ENCODE data around the gene SBNO1. TPM values are rescaled to one million over a fixed set of nuclear protein-coding genes. Genes with fewer than 3 reads are reported as not detected.
"Not testable (repeated sequence)": the region's sequence is repeated elsewhere in the genome, so short reads cannot be mapped to it uniquely, and the experiment has no call there.

Gene SBNO1
- 10 to 100 TPM; 38.1 to 41.8 TPM for total RNA-seq

GRCh38 chr12:123364532-123365024 is at the start of gene SBNO1:
Gene SBNO1, minus strand, starts transcription at chr12:123364847. Its CDS starts 14,406 bp downstream, at chr12:123350441.
- Mint-ChIP-seq H3K27me3 (no peaks in the 10 kb centered on the region), H3K9me3 (no peaks in the 10 kb centered on the region), H3K4me3 (peak within 1 kb of the TSS; percentile 83), H3K27ac (peak within 1 kb of the TSS; percentile 93), H3K4me1 (peaks cover 10% of the 10 kb centered on the region), H3K36me3 (ENCODE audit: low read depth) (no peaks in the 10 kb centered on the region)
- ChIA-PET CTCF (interaction anchor here (0.7 to 3.3 kb wide), 20 partner anchors 8 to 168 kb away, joined by 3 to 28 read pairs (median 4); partner anchors contain the start of genes KMT5A and SNRNP35), POLR2A (interaction anchor here (1.7 kb wide), 1 partner anchor 19 kb away, joined by 11 read pairs; the partner anchor contains the start of gene KMT5A)
- DNase-seq = peak; percentile 91

DNA sequence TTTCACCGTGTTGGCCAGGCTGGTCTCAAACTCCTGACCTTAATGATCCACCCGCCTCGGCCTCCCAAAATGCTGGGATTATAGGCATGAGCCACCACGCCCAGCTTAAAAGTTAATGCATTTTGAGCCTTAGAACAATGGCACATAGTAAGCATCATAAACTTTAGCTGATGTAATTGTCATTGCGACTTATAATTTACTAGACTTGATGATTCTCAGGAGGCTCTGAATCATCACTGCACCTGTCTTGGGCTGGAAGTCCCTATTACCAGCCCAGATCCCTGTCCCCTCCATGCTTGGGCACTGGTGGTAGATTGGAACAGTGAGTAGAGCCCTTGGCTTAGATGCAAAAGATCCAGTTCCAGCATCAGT is 45.4 kb upstream of the SBNO1 start:
- ChIA-PET POLR2A (no interaction called here), CTCF (interaction anchor here (0.6 kb wide), 1 partner anchor 224 kb away, joined by 3 read pairs; no protein-coding TSS in a partner anchor)
- no peaks in the 10 kb centered on the region for H3K27me3 Mint-ChIP-seq
- H3K4me1 Mint-ChIP-seq = peaks cover 2% of the 10 kb centered on the region
- DNase-seq = no peak
- H3K27ac Mint-ChIP-seq = no peak overlapping the region
- H3K36me3 Mint-ChIP-seq (ENCODE audit: low read depth) = peaks cover 34% of the 10 kb centered on the region
- no peaks in the 10 kb centered on the region for H3K9me3 Mint-ChIP-seq
- H3K4me3 Mint-ChIP-seq = no peak overlapping the region

DNA sequence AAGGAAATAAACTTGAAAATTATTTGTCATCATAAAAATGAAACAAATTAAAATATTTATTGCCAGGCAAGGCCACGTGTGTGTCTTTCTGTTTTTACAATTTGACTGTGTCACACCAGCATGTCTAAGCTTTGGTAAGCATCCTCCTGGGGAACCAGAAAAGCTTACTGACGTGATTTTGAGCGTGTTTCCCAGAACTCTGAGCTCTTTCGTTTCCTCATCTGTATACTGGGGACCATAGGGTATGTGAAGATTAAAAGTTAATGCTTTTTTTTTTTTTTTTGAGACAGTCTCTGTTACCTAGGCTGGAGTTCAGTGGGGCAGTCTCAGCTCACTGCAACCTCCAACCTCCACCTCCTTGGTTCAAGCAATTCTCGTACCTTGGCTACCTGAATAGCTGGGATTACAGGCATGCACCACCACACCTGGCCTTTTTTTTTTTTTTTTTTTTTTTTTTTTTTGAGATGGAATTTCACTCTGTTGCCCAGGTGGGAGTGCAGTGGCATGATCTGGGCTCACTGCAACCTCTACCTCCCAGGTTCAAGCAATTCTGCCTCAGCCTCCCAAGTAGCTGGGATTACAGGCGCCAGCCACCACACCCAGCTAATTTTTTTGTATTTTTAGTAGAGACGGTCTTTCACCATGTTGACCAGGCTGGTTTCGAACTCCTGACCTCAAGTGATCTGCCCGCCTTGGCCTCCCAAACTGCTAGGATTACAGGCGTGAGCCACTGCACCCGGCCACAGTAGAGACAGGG is 44.8 kb upstream of the SBNO1 start:
- CTCF ChIA-PET = interaction anchor here (0.6 to 1.2 kb wide), 3 partner anchors 11 to 21 kb away, joined by 3 to 6 read pairs (median 3); no protein-coding TSS in a partner anchor
- H3K27me3 Mint-ChIP-seq, H3K4me1 Mint-ChIP-seq, H3K4me3 Mint-ChIP-seq, H3K9me3 Mint-ChIP-seq, POLR2A ChIA-PET, H3K27ac Mint-ChIP-seq, DNase-seq: not testable (repeated sequence)
- peaks cover 37% of the 10 kb centered on the region for H3K36me3 Mint-ChIP-seq (ENCODE audit: low read depth)

DNA sequence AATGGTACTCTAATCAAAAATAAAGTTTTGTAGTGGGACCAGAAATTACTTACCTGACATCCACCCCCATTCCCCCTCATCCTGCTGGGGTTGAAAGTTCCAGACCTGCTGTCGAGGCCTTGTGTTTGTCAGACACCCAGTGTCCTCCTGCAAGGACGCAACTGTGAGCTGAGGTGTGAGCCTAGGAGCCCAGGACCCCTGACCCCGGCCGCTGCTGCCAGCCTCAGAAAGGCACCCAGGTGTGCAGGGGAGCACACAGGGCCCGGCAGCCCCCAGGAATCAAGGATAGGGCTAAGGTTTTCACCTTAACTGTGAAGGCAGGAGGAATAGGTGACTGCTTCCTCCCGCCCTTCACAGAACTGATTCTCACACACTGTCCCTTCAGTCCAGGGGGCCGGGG is 44.0 kb upstream of the SBNO1 start:
- CTCF ChIA-PET = interaction anchor here (0.6 to 1.2 kb wide), 3 partner anchors 12 to 20 kb away, joined by 3 to 6 read pairs (median 3); no protein-coding TSS in a partner anchor
- H3K4me3 Mint-ChIP-seq, H3K9me3 Mint-ChIP-seq, H3K4me1 Mint-ChIP-seq, POLR2A ChIA-PET, DNase-seq, H3K27ac Mint-ChIP-seq, H3K27me3 Mint-ChIP-seq: not testable (repeated sequence)
- H3K36me3 Mint-ChIP-seq (ENCODE audit: low read depth) = peaks cover 41% of the 10 kb centered on the region

- peaks cover 43% of the 10 kb centered on the region for H3K36me3 Mint-ChIP-seq (ENCODE audit: low read depth)
- H3K4me1 Mint-ChIP-seq, H3K27ac Mint-ChIP-seq, H3K4me3 Mint-ChIP-seq, POLR2A ChIA-PET, H3K27me3 Mint-ChIP-seq, DNase-seq, H3K9me3 Mint-ChIP-seq, CTCF ChIA-PET: not testable (repeated sequence)
Measured at GRCh38 chr12:123407934-123408333, 43.3 kb upstream of the SBNO1 start.

DNA sequence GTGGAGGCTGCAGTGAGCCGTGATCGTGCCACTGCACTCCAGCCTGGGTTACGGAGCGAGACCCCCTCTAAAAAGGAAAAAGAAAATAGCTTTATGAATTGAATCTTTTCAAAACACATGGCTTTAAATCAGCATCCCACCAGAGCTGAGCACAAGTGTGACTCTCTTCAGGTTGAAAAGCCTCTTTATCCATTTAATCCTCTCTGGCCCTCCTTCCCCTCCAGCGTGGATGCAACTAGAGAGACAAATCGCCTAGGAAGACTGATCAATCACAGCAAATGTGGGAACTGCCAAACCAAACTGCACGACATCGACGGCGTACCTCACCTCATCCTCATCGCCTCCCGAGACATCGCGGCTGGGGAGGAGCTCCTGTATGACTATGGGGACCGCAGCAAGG is 42.6 kb upstream of the SBNO1 start:
- H3K27ac Mint-ChIP-seq, H3K4me1 Mint-ChIP-seq, H3K27me3 Mint-ChIP-seq, DNase-seq, POLR2A ChIA-PET, H3K4me3 Mint-ChIP-seq, H3K9me3 Mint-ChIP-seq: not testable (repeated sequence)
- peaks cover 45% of the 10 kb centered on the region for H3K36me3 Mint-ChIP-seq (ENCODE audit: low read depth)
- CTCF ChIA-PET = interaction anchor here (0.6 to 1.0 kb wide), 2 partner anchors 10 to 12 kb away, joined by 3 read pairs; no protein-coding TSS in a partner anchor

GRCh38 chr12:123404581-123404980 is 39.9 kb upstream of the SBNO1 start:
- ChIA-PET POLR2A (no interaction called here), CTCF (interaction anchor here (0.6 to 1.7 kb wide), 4 partner anchors 10 to 1655 kb away, joined by 3 to 4 read pairs (median 3); no protein-coding TSS in a partner anchor)
- no peak for DNase-seq
- Mint-ChIP-seq H3K27ac (no peak overlapping the region), H3K4me1 (no peaks in the 10 kb centered on the region), H3K4me3 (no peak overlapping the region), H3K9me3 (no peaks in the 10 kb centered on the region), H3K27me3 (no peaks in the 10 kb centered on the region), H3K36me3 (ENCODE audit: low read depth) (peaks cover 37% of the 10 kb centered on the region)

DNA sequence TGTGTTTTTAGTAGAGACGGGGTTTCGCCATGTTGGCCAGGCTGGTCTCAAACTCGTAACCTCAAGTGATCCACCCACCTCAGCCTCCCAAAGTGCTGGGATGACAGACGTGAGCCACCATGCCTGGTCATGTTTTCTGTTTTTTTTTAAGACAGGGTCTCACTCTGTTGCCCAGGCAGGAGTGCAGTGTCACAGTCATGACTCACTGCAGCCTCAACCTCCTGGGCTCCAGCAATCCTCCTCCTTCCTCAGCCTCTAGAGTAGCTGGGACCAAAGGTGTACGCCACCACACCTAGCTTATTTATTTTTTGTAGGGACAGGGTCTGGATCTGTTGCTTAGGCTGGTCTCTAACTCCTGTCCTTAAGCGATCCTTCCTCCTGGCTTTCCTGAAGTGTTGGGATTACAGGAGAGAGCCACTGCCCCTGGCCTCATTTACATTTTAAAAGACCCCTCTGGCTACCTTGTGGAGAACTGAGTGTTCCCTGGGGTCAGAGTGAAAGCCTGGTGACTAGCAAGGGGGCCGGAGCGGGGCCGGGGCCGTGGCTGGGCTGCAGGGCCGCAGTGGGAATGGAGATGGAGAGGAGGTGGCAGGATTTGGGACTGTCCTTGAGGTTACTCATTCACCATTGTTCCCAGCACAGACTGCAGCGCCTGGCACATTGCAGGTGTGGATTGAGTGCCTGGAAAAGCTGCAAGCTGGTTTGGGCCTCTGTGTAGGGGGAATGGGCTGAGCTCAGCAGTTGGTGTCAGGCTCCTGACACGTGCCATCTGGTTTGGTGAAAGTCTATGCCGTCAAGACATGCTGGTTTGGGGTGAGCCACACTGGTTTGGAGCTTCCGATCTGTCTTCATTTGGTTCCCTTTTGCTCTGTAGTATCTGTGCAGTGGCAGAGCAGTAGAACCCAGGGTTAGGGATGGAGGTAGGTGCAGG is 37.4 kb upstream of the SBNO1 start:
- H3K27ac Mint-ChIP-seq = peak overlapping the region; percentile 19
- CTCF ChIA-PET = interaction anchor here (0.6 to 1.5 kb wide), 3 partner anchors 11 to 19 kb away, joined by 3 to 4 read pairs (median 3); no protein-coding TSS in a partner anchor

GRCh38 chr12:123399255-123399617 is 34.6 kb upstream of the SBNO1 start:
- Mint-ChIP-seq H3K9me3 (no peaks in the 10 kb centered on the region), H3K27me3 (no peaks in the 10 kb centered on the region), H3K4me3 (no peak overlapping the region), H3K4me1 (peaks cover 9% of the 10 kb centered on the region), H3K27ac (peak overlapping the region; percentile 2), H3K36me3 (ENCODE audit: low read depth) (peaks cover 46% of the 10 kb centered on the region)
- ChIA-PET POLR2A (no interaction called here), CTCF (no interaction called here)
- no peak for DNase-seq

More for the DNA sequence above, 37.4 kb upstream of the SBNO1 start:
- no peak overlapping the region for H3K4me3 Mint-ChIP-seq
- no peaks in the 10 kb centered on the region for H3K9me3 Mint-ChIP-seq
- H3K4me1 Mint-ChIP-seq = peaks cover 2% of the 10 kb centered on the region
- no peaks in the 10 kb centered on the region for H3K27me3 Mint-ChIP-seq
- no peak for DNase-seq
- peaks cover 38% of the 10 kb centered on the region for H3K36me3 Mint-ChIP-seq (ENCODE audit: low read depth)
- POLR2A ChIA-PET = no interaction called here

- CTCF ChIA-PET = interaction anchor here (0.6 kb wide), 1 partner anchor 24 kb away, joined by 3 read pairs; no protein-coding TSS in a partner anchor
- Mint-ChIP-seq H3K4me3 (no peak overlapping the region), H3K36me3 (ENCODE audit: low read depth) (peaks cover 41% of the 10 kb centered on the region), H3K27me3 (no peaks in the 10 kb centered on the region), H3K9me3 (no peaks in the 10 kb centered on the region), H3K27ac (no peak overlapping the region), H3K4me1 (peaks cover 9% of the 10 kb centered on the region)
- POLR2A ChIA-PET = no interaction called here
- no peak for DNase-seq
Measured at GRCh38 chr12:123398550-123399254, 34.1 kb upstream of the SBNO1 start.

DNA sequence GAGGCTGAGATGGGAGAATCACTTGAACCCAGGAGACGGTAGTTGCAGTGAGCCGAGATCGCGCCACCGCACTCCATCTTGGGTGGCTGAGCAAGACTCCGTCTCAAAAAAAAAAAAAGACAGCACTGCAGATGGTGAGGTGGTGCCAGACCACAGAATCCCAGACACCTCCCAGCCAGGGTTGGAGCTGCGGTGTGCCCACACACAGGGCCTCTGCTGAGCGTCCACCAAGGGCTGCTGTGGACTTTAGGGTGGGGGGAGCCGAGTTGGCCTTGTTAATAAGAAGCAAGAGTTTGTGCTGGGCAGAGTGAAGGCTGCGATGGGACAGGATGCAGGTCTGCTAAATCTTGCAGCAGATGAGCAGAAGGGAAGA is 33.5 kb upstream of the SBNO1 start:
- no peak for DNase-seq
- no peaks in the 10 kb centered on the region for H3K9me3 Mint-ChIP-seq
- ChIA-PET CTCF (interaction anchor here (1.0 kb wide), 1 partner anchor 283 kb away, joined by 3 read pairs; no protein-coding TSS in a partner anchor), POLR2A (no interaction called here)
- H3K27me3 Mint-ChIP-seq = no peaks in the 10 kb centered on the region
- H3K36me3 Mint-ChIP-seq (ENCODE audit: low read depth) = peaks cover 38% of the 10 kb centered on the region
- H3K27ac Mint-ChIP-seq = no peak overlapping the region
- no peak overlapping the region for H3K4me3 Mint-ChIP-seq
- peaks cover 9% of the 10 kb centered on the region for H3K4me1 Mint-ChIP-seq

GRCh38 chr12:123397400-123397799 is 32.8 kb upstream of the SBNO1 start:
- H3K9me3 Mint-ChIP-seq = no peaks in the 10 kb centered on the region
- H3K27ac Mint-ChIP-seq = no peak overlapping the region
- no peak for DNase-seq
- no peaks in the 10 kb centered on the region for H3K27me3 Mint-ChIP-seq
- H3K36me3 Mint-ChIP-seq (ENCODE audit: low read depth) = peaks cover 36% of the 10 kb centered on the region
- H3K4me3 Mint-ChIP-seq = no peak overlapping the region
- ChIA-PET POLR2A (no interaction called here), CTCF (interaction anchor here (0.8 to 1.1 kb wide), 3 partner anchors 38 to 283 kb away, joined by 3 read pairs; no protein-coding TSS in a partner anchor)
- H3K4me1 Mint-ChIP-seq = peaks cover 11% of the 10 kb centered on the region
